HEK293T (cell line): Measurements from ENCODE around the gene PICALM.

Source experiments
- ARNT ChIP-seq: fragments of 450-650 bp; IDR thresholded peaks from 2 replicates; pipeline ENCODE4 v1.6.1; 2017; ENCODE audit warnings: mild to moderate bottlenecking
- CTBP1 ChIP-seq: fragments of 450-650 bp; IDR thresholded peaks from 2 replicates; pipeline ENCODE4 v1.6.1; 2016; ENCODE audit warnings: borderline replicate concordance
- ELF4 ChIP-seq: fragments of 450-650 bp; IDR thresholded peaks from 2 replicates; pipeline ENCODE4 v1.6.1; 2017; ENCODE audit warnings: antibody characterized with exemption
- FOXA1 ChIP-seq: fragments of 450-650 bp; IDR thresholded peaks from 2 replicates; pipeline ENCODE4 v1.6.1; 2016; ENCODE audit warnings: mild to moderate bottlenecking
- FOXM1 ChIP-seq: fragments of 450-650 bp; IDR thresholded peaks from 2 replicates; pipeline ENCODE4 v1.6.1; 2017; ENCODE audit warnings: mild to moderate bottlenecking, borderline replicate concordance
- HDGF ChIP-seq: fragments of 450-650 bp; IDR thresholded peaks from 2 replicates; pipeline ENCODE4 v1.6.1; 2017; ENCODE audit warnings: antibody characterized with exemption, borderline replicate concordance
- LEF1 ChIP-seq: fragments of 450-650 bp; IDR thresholded peaks from 2 replicates; pipeline ENCODE4 v1.6.1; 2017; ENCODE audit warnings: mild to moderate bottlenecking, borderline replicate concordance
- SP1 ChIP-seq: fragments of 450-650 bp; IDR thresholded peaks from 2 replicates; pipeline ENCODE4 v1.6.1; 2017
- SUZ12 ChIP-seq: fragments of 450-650 bp; IDR thresholded peaks from 2 replicates; pipeline ENCODE4 v1.6.1; 2016; ENCODE audit warnings: mild to moderate bottlenecking
- TARDBP ChIP-seq: fragments of 450-650 bp; IDR thresholded peaks from 2 replicates; pipeline ENCODE4 v1.6.1; 2016
- ZNF384 ChIP-seq: fragments of 450-650 bp; IDR thresholded peaks from 2 replicates; pipeline ENCODE4 v1.6.1; 2016

- TF ChIP-seq SUZ12 (no peak), ZNF384 (no peak), HDGF (no peak), ELF4 (no peak), TARDBP (no peak), ARNT (no peak), LEF1 (no peak), FOXA1 (no peak), CTBP1 (no peak), FOXM1 (no peak), SP1 (no peak)
Measured at GRCh38 chr11:86050196-86050709, 18.6 kb downstream of the PICALM start.
